Tongue (tissue), 2 donors: Measurements from ENCODE around the gene BMPR1A. TPM values are rescaled to one million over a fixed set of nuclear protein-coding genes. Genes with fewer than 3 reads are reported as not detected.

Experiments
- DNase-seq: peaks from one replicate; pipeline ENCODE4 v3.0.0-alpha.2; 2015
- total RNA-seq: library from RNA; depleted of rRNA; stranded (reverse); fragments of >200 nt; gene quantifications from one replicate; pipeline ENCODE4 v1.2.3, GENCODE V29; 2014

BMPR1A gene
- total RNA-seq, 1 donor from 2014 or later: 102 TPM

DNA sequence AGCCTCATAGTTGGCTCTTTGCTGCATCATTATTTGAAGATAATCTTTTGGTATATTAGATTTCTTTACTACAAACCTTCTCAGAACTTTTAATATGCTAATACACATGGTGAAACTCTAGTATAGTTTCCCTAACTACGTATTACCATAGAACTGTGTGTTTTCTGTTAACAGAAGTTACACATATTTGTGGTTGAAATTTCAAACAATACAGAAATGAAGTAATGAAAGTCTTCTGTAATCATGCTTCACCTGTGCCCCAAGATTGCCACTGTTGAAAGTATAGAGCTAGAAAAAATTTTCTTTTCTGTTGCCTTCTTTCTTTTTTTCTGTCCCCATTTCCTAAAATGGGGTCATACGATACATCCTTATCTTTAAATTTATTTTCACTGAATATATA lies 9.1 kb downstream of the BMPR1A start:
- DNase-seq: no peak

DNA sequence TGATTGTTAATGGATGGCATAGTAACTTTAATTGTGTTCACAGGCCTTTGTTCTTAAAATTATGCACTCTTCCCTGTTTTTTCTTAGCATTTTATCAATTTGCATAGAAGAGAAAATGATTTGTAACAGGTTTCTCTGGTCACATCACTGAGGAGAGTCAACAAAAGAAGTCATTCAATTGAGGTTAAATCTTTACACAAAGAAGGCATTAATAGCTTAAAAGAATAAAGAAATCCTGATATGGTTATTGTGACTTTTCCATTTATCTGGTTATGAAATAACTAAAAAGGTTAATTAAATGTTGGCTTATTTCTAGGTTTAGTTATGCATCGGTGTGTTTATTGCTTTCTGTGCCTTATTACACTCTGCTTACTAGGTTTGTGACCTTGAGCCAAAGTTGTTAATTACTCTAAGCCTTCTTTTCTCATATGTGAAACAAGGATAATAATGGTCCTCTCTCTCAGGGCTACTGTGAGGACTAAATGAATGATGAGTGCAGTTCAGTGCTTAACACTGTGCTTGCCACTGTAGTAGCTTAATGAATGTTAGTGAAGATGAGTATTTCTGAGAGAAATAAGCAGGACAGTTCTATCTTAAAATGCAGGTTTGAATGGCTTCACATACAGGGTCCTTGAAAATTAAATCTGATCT lies 12.1 kb downstream of the BMPR1A start:
- DNase-seq: no peak

DNA sequence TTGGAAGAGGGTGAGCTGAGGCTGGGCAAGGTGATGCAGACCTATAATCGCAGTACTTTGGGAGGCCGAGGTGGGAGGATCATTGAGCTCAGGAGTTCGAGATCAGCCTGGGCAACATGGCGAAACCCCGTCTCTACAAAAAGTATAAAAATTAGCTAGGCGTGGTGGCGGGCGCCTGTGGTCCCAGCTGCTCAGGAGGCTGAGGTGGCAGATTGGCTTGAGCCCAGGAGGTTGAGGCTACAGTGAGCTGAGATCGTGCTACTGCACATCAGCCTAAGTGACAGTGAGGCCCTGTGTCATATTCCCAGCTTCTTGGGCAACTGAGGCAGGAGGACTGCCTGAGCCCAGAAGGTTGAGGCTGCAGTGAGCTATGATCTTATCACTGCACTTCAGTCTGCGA lies 13.6 kb downstream of the BMPR1A start:
- DNase-seq: no peak

DNA sequence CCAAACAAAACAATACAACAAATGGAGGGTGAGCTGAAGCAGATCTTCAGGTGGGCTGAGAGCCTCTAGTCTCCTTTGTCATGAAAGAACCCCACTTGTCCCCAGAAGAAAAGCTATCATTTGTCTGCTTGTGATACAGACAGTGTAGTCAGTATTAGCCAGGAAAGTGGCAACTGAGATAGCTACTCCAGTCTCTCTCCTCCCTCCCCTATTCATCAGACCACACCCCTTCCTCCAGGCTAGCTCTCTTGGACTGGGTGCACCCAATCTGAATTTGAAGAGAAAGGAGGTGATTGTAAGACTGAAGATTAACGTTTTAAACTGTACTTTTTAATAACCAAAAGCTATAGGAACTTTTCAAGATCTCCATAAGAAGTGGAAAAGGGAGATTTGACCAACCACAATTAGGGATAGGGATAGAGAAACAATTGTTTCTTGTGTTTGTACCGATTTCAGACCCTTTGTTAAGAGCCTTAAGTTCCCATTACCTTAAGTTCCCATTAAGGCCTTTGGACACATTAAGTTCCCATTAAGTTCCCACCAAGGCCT lies 14.1 kb downstream of the BMPR1A start:
- no peak for DNase-seq

DNA sequence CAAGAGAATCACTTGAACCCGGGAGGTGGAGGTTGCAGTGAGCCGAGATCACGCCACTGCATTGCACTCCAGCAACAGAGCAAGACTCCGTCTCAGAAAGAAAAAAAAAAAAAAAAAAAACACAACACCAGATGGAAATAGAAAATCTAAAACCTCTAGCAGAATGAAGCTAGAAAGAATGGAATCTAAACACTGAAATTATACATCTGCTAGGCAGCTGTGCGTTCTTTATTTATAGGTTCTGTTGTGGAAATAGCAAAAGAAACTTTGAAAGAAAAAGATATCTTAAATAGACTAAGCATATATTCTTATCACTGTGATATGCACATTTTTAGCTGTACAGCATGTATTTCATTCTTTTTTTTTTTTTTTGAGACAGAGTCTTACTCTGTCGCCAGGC lies 17.1 kb downstream of the BMPR1A start:
- peak; percentile 62 for DNase-seq

DNA sequence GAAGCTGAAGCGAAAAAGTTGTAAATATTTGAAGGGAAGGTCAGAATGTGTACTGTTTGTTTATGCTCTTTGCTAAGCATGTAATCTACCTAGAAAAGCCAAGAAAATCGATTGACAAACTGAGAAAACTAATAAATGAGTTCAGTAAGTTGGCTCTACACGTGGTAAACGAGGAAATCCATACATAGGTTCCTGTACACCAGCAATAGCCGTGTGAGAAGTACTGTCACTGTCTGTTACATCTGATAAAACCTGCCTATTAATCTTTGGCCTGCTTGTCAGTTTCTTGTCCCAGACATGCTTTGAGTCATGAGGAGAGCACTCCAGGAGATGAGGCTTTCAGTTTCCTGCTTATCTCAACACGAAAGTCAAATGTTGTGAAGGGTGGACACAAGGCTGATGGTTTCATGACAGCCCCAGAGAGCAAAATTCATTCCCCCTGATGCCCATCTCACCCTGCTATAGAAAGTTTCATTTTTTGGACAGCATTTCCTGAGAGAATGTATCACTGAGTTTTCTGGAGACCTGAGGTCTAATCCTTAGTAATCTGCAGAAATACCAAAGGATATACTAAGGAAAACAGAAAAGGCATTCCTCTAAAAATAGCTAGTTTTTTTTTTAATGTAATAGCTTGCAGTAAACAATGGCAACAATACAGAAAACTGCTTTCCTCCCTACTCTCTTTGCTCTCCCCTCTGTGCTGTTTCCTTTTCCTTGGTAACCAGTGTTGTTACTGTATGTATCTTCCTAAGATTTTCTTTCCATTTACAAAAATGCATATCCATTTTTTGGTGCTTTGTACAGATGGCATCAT lies 18.8 kb downstream of the BMPR1A start:
- DNase-seq: peak; percentile 52

DNA sequence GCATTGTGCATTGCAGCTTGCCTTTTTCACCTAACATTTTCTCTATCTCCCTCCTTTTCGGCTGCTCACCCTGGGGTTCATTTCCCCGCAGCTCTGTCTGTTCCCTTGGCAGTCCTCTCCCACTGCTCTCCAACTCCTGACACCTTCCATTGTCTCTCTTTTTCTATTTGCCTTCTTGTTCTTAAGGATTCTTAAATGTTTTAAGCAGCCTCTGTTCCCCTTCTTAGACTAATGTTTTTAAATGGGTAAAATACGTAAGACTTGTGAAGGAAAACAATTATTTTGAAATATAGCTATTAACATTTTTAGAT lies 19.4 kb downstream of the BMPR1A start:
- no peak for DNase-seq

DNA sequence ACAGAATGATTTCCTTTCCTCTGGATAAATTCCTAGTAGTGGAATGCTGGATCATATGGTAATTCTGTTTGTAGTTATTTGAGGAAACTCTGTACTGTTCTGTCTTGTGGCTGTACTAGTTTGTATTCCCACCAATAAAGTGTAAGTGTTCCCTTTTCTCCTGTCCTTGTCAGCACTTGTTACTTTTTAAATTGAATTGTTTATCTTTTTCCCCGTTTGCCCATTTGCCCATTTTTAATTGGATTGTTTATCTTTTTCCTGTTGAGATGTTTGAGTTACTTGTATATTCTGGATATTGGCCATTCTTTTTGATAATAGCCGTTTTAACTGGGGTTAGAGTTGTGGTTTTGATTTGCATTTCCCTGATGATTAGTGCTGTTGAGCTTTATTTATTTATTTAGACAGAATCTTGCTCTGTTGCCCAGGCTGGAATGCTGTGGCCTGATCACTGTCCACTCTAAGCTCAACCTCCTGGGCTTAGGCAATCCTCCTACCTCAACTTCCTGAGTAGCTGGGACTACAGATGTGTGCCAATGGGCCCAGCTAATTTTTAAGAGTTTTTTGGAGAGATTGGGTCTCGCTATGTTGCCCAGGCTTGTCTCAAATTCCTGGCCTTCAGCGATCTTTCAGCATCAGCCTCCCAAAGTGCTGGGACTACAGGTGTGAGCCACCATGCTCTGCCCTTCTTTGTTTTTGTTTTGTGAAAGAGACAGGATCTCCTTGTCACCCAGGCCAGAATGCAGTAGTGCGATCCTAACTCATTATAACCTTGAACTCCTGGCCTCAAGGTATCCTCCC lies 23.0 kb downstream of the BMPR1A start:
- no peak for DNase-seq

DNA sequence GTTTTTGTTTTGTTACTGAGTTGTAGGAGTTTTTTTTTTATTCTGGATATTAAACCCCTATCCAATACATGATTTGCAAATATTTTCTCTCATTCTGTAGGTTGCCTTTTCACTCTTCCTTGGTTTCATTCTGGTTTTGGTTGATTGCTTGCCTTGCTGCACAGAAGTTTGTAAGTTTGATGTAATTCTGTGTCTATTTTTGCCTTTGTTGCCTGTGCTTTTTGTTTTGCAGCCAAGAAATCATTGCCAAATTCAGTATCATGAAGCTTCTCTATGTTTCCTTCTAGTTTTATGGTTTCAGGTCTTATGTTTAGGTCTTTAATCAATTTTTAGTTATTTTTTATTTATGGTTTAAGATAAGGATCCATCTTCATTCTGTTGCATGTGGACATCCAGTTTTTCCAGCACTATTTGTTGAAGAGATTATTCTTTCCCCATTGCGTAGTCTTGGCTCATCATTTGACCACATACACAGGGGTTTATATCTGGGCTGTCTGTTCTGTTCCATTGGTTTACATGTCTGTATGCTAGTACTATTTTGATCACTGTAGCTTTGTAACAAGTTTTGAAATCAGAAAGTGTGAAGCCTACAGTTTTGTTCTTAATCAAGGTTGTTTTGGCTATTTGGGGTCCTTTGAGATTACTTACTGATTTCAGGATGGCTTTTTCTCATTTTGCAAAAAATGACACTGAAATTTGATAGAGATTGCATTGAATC lies 26.4 kb downstream of the BMPR1A start:
- no peak for DNase-seq

DNA sequence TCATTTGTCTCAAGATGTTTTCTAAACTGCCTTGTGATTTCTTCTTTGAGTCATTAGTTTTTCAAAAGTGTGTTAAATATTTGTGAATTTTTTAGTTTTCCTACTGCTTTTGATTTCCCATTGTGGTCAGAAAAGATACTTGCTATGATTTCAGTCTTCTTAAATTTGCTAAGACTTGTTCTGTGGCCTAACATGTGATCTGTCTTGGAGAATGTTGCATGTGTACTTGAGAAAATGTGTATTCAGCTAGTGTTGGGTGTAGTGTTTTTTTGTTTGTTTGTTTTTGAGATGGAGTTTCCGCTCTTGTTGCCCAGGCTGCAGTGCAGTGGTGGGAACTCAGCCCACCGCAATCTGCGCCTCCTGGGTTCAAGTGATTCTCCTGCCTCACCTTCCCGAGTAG lies 28.6 kb downstream of the BMPR1A start:
- DNase-seq: no peak

DNA sequence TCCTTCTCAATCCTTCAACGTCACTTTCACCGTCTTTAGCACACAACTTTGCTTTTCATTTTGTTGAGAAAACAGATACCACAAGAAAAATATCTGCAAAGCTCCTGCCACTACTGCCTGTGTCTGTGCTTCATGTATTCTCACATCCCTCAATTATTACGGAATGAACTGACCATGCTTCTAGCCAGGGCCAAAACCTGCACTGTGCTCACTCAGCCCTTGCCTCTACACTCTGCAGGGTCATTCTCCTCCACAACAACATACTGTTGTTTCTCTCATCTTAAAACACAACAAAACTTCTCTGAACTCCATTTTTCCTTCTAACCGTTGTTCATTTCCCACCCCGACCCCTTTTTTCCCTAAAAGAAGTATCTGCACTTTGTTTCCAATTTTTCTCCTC lies 29.5 kb downstream of the BMPR1A start:
- no peak for DNase-seq

DNA sequence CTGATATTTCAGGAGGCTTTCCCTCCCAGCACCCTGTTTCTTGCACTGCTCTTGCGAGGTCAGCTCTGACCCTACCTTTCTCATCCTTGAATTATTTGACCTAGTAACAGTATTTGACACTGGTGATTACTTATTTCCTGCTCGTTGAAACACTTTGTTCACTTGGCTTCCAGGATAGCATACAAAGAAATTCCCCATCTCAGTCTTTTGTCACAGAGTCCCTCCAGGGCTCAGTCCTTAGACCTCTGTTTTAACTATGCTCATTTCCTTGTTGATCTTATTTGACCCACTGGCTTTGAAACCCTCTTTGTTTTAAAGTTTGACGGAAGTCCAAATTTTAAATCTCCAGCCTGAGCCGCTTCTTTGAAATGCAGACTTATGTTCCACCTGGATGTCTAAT lies 29.9 kb downstream of the BMPR1A start:
- DNase-seq: no peak

DNA sequence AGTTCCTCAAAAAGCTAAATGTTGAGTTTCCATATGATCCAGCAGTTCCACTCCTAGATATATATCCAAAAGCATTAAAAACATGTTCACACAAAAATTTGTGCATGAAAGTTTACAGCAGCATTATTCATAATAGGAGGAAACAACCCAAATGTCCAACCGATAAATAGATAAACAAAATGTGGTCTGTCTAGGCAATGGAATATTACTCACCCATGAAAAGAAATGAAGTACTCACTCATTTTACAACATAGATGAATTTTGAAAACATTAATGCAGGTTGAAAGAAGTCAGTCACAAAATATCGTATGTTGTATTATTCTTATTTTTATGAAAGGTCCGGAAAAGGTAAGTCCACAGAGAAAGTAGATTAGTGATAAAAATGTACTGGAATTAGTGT lies 34.0 kb downstream of the BMPR1A start:
- no peak for DNase-seq

DNA sequence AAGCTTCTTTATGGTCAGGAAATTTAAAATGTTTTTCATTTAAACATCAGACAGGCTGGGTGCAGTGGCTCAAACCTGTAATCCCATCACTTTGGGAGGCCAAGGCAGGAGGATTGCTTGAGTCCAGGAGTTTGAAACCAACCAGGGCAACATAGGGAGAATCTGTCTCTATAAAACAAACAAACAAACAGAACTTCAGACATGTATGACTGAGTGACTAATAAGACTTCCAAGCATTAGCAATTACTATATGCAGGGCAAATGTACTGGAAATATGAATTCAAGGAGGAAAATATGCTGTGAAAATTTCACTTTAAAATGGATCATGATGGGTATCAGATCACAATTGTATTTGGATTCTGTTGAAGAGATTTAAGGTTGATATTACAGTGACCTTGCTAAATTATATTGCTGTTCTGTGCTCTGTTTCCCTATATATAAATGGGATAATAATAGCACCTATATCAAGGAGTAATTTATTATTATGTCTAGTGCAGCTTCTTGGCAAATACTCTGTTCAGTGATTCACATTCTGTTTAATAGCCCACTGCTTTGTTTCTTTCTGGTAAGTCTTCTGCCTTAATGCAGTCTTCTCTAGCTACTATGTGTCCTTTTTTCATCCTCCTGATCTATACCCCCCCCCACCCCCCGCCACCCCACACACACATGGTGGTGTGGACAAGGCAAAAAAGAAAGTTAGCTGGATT lies 36.2 kb downstream of the BMPR1A start:
- no peak for DNase-seq

DNA sequence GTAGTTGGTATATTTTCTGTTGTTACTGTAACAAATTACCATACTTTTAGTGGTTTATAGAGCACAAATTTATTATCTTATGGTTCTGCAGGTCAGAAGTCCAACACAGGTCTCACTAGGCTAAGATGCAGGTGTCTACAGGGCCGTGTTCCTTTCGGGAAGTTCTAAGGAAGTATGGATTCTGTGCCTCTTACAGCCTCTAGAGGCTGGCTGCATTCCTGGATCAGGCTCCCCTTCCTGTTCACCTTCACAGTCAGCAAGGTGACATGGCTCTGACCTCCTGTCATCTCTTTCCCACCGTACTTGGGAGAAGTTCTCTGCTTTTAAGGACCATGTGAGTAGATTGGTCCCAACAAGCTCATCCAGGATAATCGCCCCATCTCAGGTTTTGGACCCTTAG lies 37.3 kb downstream of the BMPR1A start:
- no peak for DNase-seq

DNA sequence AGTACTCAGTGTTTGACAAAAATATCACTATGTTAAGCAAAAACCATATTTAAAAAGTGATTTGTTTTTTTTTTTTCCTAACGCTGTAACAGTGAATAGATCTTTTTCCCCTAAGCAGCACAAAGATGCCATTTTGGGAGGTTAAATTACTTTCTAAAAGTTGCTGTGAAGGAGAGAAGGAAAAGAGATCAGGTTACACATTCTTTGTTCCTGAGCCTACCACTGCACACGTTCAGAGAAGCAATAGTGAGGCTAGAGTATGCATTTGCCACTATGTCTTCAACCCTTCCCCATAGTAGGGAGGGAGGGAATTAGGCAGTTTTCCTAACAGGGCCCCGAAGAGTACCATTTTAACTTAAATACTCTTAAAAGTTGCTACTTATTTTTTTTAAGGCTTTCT lies 38.9 kb downstream of the BMPR1A start:
- peak; percentile 74 for DNase-seq

DNA sequence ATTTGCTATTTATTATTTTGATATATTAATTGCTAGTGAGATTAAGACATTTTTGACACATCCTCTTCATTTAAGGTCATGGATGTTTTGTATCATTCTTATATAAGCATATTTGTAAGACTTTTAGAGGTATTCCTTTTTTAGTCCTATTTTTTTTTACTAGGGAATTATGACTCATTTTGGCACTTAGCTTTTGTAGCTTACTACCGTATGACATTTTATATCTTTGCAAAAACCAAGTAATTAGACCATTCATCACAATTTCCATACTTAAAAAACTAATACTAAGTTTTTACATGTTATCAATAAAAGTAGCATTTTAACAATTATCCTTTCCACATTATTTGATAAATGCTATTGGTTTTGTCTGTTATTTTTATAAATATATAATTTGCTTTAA lies 41.6 kb downstream of the BMPR1A start:
- no peak for DNase-seq

DNA sequence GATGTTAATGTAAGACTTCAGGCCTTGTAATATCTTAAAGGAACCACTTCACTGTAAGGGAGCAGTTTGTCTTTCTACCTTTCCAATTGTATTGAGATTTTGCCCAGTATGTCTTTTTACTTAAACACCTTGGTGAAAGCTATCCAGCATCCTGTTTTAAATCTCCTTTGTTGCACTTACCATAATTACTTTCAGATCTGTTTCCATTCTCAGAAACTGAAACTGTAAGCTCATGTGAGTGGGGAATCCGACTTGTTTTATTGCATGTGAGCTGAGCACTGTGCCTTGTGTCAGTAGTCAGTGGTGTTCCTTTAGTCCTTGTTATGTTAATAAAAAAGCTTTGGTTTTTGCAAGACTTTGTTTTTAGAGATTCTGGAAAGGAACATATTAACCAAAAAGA lies 42.2 kb downstream of the BMPR1A start:
- peak; percentile 65 for DNase-seq

DNA sequence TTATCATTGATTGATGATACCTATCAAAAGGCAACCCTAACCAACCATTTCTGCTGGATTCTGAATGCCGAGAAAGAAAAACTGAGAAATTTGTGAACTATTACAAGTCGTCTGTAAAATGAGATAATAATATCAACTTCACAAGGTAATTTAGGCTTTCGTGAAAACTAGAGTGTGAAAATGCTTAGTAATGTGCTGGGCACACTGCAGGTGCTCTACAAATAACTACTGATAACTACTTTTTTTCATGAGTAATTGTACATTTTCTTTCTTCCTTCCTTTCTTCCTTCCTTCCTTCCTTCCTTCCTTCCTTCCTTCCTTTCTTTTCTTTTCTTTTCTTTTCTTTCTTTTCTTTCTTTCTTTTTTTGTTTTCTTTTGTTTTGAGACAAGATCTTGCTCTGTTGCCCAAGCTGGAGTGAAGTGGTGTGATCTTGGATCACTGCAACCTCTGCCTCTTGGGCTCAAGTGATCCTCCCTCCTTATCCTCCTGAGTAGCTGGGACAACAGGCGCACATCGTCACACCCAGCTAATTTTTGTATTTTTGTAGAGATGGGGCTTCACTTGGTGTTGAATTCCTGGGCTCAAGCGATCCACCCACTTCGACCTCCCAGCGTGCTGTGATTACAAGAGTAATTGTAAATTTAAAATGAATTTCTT lies 42.9 kb downstream of the BMPR1A start:
- no peak for DNase-seq

DNA sequence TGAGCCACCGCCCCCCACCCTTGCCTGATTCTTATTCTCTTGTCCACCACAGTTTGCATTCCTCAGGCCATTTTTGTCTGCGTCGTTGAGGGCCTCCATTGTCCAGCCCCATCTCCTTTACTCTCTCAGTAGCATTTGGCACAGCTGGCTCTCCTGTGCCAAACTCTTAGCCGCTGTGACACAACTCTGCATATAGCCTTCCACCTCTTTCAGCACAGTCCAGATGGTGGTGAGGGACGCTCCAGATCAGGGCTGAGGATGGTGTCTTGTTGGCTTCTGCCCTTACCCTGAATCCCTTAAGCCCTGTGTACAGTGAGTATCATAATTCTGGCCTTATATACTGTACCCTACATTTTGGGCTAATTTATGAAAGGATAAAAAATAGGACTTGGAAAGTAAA lies 45.6 kb downstream of the BMPR1A start:
- no peak for DNase-seq

DNA sequence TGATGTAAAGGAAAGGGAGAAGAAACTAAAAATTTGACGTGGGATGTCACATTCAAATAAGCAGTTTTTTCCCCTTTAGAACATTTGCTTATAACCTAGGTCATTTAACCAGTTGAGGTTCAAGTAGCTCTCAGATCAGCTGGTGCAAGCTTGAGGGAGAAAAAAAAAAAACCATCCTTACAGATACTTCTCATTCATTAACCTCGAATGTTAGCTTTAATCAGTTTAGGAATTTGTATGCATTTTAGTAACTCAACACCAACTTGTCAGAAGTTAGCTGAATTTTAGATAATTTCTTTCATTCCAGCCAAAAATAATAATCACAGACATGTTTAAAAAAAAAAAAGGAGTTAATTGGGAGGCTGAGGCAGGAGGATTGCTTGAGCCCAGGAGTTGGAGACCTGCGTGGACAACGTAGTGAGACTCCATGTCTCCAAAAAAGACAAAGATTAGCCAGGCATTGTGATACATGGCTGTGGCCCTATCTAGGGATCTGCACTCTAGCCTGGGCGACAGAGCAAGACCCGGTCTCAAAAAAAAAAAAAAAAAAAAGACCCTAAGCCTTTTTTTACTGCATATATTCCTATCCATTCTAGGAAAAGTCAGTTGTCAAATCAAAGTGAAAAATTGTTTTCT lies 46.2 kb downstream of the BMPR1A start:
- DNase-seq: no peak
